HG03558 (cell line): ENCODE results near the gene SYT11.

Experiments used
- ATAC-seq: cut with Tn5 transposase; IDR thresholded peaks from one replicate; pipeline ENCODE4 v1.9.1; 2021; ENCODE audit warnings: moderate number of reproducible peaks; ENCODE audit not compliant: unreplicated experiment; ENCODE audit errors: extremely low read depth

Gene SYT11

DNA sequence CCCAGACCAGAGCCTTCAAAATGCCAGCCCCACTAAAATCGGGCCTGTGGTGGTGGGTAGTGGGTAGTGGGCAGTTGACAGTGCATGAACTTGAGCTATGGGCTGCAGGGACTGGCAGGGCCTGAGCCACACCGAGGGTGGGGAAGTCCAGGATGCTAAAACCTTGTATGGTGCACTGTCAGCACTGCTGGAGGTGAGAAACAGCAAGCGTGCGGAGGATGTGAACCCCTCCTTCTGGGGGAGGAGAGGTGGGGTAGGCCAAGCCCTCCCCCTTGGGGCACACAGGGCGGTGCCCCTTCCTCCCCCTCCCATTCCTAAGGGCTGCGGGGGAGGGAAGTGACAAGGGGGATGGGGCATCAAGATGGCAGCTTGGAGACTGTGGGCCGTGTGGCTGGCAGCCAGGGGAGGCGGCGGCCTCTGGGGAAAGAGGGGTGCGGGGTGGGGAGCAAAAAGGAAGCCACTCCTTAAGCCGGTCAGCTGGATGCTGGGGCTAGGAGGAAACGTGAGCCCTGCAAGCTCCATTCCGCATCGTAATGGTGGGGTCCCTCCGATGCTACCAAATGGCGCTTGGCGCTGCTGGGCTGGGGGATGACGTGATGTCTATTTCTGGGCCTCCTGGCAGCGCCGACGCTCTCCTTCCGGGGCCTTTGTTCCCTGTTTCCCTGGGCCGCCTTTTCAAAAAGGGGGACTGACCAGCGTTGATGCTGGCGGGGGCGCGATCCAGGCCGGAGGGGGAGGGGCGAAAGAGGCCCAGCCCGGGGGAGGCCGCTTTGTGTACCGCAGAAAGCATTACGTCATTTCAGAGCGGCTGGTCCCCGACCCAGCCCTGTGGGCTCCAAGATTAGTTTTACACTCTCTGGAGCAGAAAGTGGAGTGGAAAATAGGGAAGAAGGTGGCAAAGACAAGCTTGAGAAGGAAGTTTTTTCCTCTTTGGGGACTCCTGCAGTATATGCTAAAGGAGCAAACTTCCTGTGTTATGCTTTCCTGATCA is 809 bp downstream of the SYT11 start:
- no peak for ATAC-seq

DNA sequence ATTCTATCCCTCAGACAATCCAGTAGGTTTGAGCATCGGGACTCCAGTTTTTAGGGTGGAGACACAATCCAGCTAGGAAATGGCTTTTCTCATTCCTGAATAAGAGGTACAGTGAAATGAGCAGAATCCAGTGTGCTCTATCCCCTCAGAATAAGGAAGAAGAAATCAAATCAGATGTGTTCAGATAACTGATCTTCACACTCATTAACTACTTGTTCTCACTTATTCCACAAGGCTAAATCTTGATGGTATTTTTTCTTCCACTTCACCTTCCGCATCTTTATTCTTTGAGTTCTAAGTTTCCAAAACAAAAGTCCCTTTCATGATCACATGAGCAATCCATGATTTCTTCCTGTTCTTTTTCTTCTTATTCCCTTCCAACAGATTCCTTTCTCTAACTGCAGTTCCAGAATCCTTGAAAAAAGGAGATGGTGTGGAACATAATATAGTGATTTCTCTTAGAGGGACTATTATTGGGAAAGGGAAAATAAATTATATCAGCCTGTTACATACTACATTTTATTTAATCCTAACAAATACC is 1.7 kb downstream of the SYT11 start:
- ATAC-seq: no peak

DNA sequence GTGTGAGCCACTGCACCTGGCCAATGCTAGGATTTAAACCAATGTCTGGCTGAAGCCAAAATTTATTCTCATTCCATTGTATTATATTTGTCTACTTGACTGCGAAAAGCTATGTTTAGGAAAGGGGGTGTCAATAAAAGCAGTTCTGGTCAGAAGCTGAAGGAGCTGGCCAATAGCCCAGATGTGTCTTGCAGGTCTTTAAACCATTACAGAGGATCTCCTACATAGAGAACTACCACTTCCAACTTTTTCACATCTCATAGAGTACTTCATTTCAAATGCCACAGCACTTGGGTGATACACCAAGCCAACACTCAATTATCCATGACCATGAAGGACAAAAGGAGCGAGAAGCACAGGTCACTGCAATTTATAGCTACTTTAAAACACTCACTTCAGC is 2.5 kb downstream of the SYT11 start:
- no peak for ATAC-seq

DNA sequence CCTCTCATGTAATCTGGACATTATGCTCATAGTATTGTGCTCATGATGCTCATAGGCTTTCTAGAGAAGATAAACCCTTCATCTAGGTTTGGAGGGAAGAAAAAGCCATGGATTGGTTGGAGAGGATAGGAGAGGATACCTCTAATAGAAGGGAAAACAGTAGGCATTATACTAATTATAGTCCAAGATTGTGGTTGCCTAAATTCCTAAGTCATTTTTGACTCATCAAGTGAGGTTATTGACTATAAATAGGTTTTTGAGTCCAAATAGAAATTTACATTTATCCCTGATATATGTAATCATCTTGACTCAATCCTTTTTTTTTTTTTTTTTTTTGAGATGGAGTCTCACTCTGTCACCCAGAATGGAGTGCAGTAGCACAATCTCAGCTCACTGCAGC is 5.0 kb downstream of the SYT11 start:
- ATAC-seq: no peak

DNA sequence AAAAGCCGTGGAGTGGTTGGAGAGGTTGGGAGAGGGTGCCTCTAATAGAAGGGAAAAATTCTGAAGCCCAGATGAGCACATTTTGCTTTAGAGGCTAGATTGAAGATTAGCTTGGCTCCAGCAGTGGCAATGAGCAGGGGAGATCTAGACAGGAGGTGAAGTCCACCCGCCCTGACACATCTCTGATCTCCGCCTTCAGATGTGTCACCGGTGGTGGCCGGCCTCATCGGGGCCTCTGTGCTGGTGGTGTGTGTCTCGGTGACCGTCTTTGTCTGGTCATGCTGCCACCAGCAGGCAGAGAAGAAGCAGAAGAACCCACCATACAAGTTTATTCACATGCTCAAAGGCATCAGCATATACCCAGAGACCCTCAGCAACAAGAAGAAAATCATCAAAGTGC is 8.4 kb downstream of the SYT11 start:
- ATAC-seq: no peak

DNA sequence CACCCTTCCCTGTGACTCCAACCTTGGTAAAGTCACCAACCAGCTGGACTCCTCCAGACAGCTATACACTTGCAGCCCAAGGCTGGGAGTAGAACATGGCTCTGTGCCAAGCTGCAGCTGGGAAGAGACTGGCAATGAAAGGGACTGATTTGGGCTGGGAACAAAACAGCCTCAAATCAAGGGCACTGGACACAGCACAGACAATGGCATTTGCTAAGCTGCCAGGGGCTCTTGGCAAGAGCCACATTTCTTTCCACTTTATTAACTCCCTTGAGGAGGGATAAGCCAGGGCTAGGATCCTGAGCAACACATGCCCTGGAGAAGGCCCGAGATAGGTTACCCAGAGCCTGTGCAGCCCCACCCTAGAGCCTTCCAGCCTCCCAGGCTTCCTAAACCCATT is 12.0 kb downstream of the SYT11 start:
- no peak for ATAC-seq

DNA sequence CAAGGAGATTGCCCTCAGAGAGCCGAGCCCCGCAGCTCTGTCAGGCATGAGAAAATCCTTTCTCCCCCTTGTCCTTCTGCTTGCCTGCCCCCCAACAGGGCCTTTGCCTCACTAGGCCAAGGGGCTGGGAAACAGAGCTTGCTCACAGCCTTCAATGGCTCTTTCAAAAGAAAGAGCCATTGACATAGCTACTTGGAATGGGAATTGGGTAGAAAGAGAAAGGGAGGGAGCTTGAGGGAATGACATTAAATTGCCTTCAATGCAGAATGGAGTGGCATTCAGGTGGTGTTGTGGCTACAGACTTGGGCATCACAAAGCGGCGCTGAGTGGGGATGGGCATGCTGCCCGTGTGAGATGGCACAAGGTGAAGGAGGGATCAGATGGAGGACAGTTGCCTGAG is 13.2 kb downstream of the SYT11 start:
- ATAC-seq: no peak

DNA sequence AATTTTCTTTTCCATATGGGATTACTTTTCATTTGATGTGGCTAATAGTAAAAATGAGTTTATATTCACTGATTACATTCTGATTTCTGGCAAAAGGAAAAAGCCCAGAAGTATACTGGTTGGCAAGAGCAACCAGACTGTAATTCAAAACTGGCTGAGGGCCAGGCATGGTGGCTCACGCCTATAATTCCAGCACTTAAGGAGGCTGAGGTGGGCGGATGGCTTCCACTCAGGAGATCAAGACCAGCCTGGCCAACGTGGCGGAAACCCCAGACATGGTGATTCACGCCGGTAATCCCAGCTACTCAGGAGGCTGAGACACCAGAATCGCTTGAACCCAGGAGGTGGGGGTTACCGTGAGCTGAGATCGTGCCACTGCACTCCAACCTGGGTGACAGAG is 14.5 kb downstream of the SYT11 start:
- no peak for ATAC-seq

DNA sequence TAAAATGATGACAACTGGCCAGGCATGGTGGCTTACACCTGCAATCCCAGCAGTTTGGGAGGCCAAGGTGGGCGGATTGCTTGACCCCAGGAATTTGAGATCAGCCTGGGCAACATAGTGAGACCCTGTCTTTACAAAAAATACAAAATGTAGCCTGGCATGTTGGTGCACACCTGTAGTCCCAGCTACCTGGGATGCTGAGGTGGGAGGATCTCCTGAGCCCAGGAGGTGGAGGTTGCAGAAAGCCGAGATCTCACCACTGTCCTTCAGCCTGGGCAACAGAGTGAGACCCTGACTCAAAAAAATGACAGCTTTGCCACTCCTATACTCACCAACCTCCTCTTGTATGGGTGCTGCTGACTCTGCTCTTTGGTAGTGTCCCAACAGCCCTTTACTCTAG is 18.6 kb downstream of the SYT11 start:
- no peak for ATAC-seq

DNA sequence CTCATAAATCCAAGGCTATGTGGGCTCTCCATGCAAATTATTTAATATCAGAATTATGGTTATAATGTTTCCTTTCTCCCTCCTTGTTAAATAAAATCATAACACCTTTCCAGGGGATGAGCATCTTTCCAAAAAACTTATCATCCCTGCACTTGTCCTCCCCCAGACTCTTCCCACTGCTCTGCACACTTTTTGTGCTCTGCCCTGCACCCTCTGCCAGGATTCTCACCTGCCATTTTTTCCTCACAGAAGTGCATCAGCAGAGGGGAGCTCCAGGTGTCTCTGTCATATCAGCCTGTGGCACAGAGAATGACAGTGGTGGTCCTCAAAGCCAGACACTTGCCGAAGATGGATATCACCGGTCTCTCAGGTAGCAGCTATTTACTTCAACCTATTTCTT is 20.9 kb downstream of the SYT11 start:
- no peak for ATAC-seq

DNA sequence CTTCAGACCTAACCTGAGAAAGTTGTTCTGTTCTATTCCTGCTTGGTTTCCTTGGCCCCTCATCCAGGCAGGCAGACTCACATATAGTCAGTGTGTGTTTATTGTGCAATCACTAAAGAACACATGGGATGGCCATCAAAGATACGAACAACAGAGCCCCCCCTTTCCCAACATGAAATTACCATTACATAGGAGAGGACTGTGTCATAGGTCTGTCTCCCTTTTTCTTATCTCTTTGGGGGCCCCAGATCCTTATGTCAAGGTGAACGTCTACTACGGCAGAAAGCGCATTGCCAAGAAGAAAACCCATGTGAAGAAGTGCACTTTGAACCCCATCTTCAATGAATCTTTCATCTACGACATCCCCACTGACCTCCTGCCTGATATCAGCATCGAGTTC is 21.6 kb downstream of the SYT11 start:
- ATAC-seq: no peak

DNA sequence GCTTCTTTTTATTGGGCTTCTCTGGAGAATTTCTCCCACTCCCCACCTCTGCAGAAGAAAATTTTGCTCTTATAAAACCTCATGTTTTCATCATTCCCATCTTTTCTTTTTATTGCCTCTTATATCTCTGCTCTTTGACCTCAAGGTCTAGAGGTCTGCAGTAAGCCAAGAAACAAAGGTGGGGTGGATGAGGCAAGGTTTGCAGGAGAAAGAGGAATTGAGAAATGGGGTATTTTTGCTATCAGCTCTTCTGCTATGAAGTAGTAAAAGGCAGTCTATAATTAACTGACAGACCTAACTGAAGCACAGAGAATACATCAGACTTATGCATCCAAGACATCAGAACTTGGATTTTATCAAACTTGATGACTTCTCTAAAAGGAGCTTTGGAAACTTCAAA is 22.9 kb downstream of the SYT11 start:
- ATAC-seq: no peak

DNA sequence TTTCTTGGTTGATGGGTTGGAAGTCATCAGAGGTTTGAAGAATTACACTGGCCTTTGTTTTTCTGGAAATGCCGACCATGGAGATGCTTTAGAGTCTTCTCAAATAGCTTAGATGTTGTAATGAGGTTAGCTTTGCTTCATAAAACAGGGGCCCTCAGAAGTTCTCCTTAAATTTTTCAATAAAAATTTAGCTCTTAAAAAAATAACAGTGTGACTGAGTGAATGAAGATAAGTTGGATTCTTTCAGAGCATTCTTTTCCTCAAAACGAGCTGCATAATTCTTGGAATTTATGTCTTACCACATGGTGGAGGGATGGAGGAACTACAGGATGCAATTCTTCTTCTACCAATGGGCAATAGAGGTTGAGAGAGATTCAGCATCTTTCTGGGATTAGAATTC is 23.4 kb downstream of the SYT11 start:
- ATAC-seq: no peak

DNA sequence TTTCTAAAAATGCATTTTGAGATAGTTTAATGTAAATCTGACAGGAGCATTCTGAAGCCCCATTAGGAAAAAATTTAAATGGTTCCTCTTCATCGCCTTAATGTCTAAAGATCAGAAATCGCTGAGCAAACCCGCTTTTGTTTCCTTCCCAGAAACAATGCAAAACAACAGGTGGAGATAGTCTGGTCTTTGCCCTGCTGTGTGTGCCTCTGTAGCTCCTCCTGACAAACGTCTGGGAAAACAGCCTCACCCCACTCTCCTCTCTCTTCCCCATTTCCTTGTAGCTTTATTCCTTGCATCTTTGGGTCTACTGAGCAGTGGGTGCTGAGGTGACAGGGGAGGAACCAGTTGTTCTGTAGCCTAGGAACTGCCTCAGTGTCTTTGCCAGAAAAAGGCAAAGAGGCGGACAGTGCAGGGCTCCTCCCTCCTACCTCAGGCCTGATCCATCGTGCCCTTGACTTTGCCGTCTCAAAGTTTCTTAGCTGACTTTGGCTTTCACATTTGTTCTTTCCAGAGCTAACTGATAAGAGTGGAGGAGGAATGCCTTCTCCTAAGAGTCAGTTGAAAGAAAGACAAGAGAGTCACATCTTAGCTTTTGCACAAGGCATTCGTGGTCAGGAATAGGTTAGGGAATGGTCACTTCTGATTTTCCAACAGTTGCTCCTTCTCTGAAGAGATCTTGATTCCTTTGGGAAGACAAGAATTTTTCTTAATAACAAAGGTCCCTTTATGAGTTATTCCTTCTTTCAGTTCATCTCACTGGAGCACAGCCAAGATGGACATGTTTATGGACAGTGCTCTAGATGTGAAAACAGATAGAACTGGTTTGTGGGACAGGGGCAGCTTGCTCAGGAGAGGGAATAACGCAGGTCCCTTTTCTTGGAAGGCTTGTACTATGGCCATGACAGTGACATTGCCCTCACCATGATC is 24.9 kb downstream of the SYT11 start:
- no peak for ATAC-seq

DNA sequence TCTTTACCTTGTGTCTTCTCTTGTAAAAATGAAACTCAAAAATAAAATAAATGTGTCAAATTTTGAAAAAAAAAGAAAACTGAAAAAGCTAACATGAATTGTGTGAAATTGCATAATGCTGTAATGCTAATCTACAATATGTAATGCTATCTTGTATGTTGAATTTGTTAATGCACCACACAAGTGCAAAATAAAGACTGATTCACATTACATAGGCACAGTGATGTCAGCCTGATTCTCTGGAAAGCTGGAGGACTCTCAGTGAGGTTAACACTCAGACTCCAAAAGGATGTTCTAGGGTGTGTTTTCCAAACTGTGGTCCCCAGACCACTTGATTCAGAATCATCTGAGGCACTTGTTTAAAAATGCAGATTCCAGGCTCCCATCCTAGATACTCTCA is 25.6 kb downstream of the SYT11 start:
- ATAC-seq: no peak

DNA sequence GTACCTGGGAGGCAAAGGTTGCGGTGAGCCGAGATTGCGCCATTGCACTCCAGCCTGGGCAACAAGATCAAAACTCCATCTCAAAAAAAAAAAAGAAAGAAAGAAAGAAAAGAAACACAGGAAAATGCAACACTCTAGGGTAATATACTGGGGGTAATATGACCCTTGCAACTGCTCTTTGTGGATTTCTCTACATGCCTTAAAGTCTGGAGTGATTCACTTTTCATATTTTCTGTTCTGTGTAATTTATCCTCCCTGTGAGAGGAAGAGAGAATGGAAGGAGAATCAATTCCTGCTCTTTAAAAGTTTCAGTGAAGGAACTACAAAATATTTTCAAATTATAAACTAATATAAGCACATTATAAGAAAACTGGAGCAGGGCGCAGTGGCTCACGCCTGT is 29.1 kb downstream of the SYT11 start:
- no peak for ATAC-seq

DNA sequence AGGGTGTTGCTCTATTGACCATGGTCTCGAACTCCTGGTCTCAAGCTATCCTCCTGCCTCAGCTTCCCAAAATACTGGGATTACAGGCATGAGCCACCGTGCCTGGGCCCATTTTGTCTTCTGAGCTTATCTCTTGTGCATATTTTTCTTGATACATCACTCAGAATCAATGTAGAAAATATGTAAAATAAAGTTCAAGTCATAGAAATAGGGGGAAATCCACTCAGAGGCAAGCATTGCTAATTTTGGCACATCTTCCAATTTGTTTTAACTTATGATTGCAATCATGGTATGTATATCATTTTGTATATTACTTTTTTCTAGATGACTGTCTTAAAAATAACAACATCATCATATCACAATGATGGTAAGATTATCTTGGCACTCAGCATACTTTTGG is 30.2 kb downstream of the SYT11 start:
- ATAC-seq: no peak

DNA sequence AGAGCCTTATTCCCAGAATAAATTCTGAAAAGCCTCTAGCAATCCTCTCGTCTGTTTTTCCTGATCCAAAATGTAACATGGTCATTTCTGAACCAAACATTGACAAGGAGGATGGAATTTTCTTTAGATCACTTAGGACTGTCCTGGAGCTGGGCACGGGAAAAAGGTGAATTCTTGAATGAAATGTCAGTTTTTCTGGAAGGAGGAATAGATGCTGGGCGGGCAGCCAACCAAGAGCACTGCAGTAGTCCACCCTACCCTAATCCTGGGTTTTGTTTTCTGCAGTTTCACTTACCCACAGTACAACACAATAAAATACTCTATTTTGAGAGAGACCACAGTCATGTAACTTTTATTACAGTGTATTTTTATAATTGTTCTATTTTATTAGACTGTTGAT is 30.9 kb downstream of the SYT11 start:
- ATAC-seq: no peak

DNA sequence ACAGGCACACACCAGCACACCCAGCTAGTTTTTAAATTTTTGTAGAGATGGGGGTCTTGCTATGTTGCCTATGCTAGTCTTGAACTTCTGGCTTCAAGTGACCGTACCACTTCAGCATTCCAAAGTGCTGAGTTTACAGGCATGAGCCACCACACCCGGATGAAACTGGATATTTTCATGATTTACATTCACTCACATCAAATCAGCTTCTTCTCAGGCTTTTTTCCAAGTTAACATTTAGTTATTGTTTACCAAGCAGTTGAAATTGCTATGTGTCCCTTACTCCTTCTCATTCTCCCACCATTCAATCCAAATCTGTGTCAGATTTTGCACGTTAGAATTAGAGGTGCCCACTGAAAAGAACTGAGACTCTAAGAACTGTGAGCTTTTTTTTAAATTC is 33.4 kb downstream of the SYT11 start:
- ATAC-seq: no peak

DNA sequence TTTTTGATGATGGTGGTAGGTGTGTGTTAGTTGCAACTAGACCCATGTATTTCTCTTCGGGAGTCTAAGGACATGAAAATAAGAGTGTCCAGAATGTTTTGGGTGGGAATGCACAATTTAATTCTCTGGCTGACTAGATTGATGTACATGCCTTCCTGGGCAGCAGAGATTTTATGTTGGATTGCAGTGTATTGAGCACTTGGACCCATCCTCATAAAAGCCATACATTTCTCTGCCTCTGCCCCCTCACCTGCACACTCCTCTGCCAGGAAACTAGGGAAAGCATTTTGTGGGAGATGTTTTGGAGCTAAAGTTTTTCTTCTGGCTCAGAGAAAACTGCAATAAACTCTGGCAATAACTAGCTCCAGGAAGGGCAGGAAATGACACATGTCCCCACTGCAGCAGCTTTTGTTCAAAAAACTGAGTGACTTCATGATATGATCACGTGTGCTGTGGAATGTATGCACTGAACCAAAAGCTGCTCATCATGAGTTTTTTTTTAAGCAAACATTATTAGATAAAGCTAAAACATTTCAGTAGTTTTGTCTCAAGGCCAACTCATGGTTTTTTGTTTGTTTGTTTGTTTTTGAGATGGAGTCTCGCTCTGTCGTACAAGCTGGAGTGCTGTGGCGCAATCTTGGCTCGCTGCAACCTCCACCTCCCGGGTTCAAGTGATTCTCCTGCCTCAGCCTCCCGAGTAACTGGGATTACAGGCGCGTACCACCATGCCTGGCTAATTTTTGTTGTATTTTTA is 34.2 kb downstream of the SYT11 start:
- no peak for ATAC-seq
